Kidney (tissue), 22 donors: ENCODE results near the gene ARL14. TPM values are rescaled to one million over a fixed set of nuclear protein-coding genes. Genes with fewer than 3 reads are reported as not detected.

Source experiments
- DNase-seq, 5 donors: peaks; one replicate each; pipeline ENCODE4 v3.0.0-alpha.2; 2013 to 2020
- FAIRE-seq: peaks from 2 replicates; lab custom pipeline; 2012; peaks lifted over from hg19 to GRCh38; lab: Jason Lieb, UNC
- H3K27ac ChIP-seq, 2 donors: one replicate each; pipeline ENCODE4 v1.7.0; 2013; ENCODE audit warnings: low read depth in 2 of 2, low read length in 2 of 2, inconsistent platforms in 1 of 2
- H3K27me3 ChIP-seq: one replicate; pipeline ENCODE4 v1.7.1; 2013; ENCODE audit warnings: low read length, inconsistent platforms; ENCODE audit not compliant: control insufficient read depth, insufficient read depth
- H3K36me3 ChIP-seq, 3 donors: one replicate each; pipeline versions ENCODE4 v1.7.0 to v1.7.1; 2013; ENCODE audit warnings: low read length in 3 of 3, control low read depth in 1 of 3, inconsistent platforms in 1 of 3; ENCODE audit not compliant: insufficient read depth in 3 of 3, control insufficient read depth in 2 of 3
- H3K4me1 ChIP-seq, 3 donors: one replicate each; pipeline versions ENCODE4 v1.7.0 to v1.7.1; 2013; ENCODE audit warnings: low read length in 3 of 3, inconsistent platforms in 1 of 3, low read depth in 1 of 3; ENCODE audit not compliant: control insufficient read depth in 2 of 3, insufficient read depth in 2 of 3
- H3K4me3 ChIP-seq, 3 donors: one replicate each; pipeline versions ENCODE4 v1.7.0 to v1.8.1; 2013; ENCODE audit warnings: low read length in 3 of 3, control low read depth in 1 of 3, inconsistent platforms in 1 of 3
- H3K9ac ChIP-seq, 3 donors: one replicate each; pipeline versions ENCODE4 v1.7.0 to v1.7.1; 2013; ENCODE audit warnings: low read length in 3 of 3, control low read depth in 1 of 3, inconsistent platforms in 1 of 3
- H3K9me3 ChIP-seq, 3 donors: one replicate each; pipeline versions ENCODE4 v1.7.0 to v1.7.1; 2013; ENCODE audit warnings: low read length in 3 of 3, control low read depth in 1 of 3, inconsistent platforms in 1 of 3; ENCODE audit not compliant: control insufficient read depth in 2 of 3, insufficient read depth in 1 of 3
- CTCF ChIP-seq: IDR thresholded peaks from 3 replicates; pipeline ENCODE4 v1.5.1; 2012; ENCODE audit warnings: mild to moderate bottlenecking, moderate library complexity, borderline replicate concordance; ENCODE audit not compliant: insufficient read depth; ENCODE audit errors: extremely low read depth
- intact Hi-C: fragments of 100-400 bp; cut with DNase I; formaldehyde crosslinking; loops from one replicate; pipeline ENCODE4 v1.11.1; 2022
- long read RNA-seq, 10 donors: library from polyadenylated mRNA in 1 of 10; unstranded in 1 of 10; transcript quantifications; one replicate each; pipeline ENCODE4 v2.0.0 and lab custom pipeline, GENCODE V29; 2021 to 2026
- polyA plus RNA-seq: library from polyadenylated mRNA; stranded (reverse); fragments of 350-450 nt; fragmentation: Illumina TruSeq; extraction: RNeasy Lipid Tissue Mini Kit (QIAGEN cat#74804); gene quantifications from one replicate; pipeline ENCODE4 v1.2.3, GENCODE V29; 2014; ENCODE audit warnings: low read depth, low replicate concordance; ENCODE audit not compliant: insufficient read depth
- total RNA-seq: library from RNA; stranded (reverse); fragmentation: NEBNext Ultra II Directional; extraction: Animal tissue kit (Norgen Biotek cat#: 25700); gene quantifications from one replicate; pipeline ENCODE4 v1.2.1, GENCODE V29; 2021
- donor health status: control.
- donor health status: control.
- donor health status: control.
- donor health status: control.
- donor health status: control.
- donor health status: DM: yes; HTN: yes; CAD: no.
- donor health status: Normal renal cell carcinoma (clear cell type).

Gene ARL14
- total RNA-seq: 0.31 TPM
- not detected for polyA plus RNA-seq
- long read RNA-seq, donor 1: 0 reads
- long read RNA-seq, donor 2: 0 reads
- long read RNA-seq, donor 3: 0 reads
- long read RNA-seq, donor 4: 0 reads
- long read RNA-seq, donor 5: 0 reads
- long read RNA-seq, donor 6: 0 reads
- long read RNA-seq, donor 7: 0 reads
- long read RNA-seq, donor 8, partial matches to known transcripts: 0 of 1 reads
- long read RNA-seq, donor 8, other reads (novel, unspliced or antisense): 0 of 1 reads
- long read RNA-seq, donor 9: 0 reads
- long read RNA-seq, donor 10: 0 reads

GRCh38 chr3:160676547-160677303 lies at the start of gene ARL14:
Gene ARL14, plus strand, starts transcription at chr3:160677160. Its CDS starts 187 bp downstream, at chr3:160677347.
- Histone ChIP-seq H3K4me1 (peaks cover 0 to 5% (median 0%) of the 10 kb centered on the region in 3 donors), H3K27ac (no peak within 1 kb of the TSS), H3K36me3 (no peaks in the 10 kb centered on the region), H3K9me3 (no peaks in the 10 kb centered on the region), H3K9ac (no peak within 1 kb of the TSS), H3K4me3 (no peak within 1 kb of the TSS), H3K27me3 (no peaks in the 10 kb centered on the region)
- intact Hi-C loops: no loop called here
- DNase-seq (peak in 2 of 5 donors; percentile 32 to 42), FAIRE-seq (no peak)
- no peak for TF ChIP-seq CTCF

DNA sequence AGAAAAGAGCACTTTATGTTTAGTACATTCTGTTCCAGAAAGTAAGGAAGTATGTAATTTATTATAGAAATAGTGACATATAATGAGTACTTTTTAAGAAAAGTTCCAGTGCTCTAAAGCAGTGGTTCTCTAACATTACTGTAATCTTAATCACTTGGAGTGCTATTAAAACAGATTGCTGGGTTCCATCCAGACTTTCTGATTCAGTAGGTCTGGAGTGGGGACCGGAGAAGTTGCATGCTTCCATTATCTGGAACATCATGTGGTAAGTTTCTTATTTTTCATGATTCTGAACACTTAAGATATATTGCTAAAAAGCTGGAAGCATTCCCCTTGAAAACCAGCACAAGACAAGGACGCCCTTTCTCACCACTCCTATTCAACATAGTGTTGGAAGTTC lies 47.5 kb upstream of the ARL14 start:
- no peak for FAIRE-seq

DNA sequence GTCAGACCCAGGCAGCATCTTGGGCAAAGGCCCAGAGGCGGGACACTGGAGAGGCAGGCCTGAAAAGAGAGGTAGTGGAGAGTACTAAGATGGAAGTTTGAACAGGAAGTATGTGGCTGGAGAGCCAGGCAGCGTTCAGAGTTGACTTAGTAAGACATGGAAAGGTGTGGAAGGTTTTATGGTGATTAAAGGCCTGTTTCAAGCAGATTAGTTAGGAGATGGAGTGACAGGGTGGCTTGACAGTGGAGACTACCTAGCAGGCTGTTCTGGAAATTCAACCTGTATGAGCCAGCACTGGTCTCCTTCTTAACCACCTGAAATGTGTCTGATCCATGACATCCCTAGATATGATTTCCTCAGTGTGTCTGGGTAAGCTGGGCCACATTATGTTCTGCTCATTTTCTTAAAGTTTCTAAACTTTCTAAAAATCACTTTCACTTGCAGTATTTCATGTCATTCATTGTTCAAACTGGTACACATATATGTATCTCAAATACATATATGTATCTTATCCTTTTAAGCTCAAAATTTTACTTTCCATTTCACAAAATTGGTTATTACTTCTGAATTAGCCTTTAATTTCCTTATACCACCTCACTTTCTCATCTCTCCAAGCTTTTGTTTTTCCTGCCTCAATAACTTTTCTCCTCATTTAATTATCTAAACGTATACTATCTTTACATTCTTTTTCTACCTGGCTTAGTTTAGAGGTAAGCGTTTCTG lies 43.4 kb upstream of the ARL14 start:
- DNase-seq: no peak
- no peaks in the 10 kb centered on the region for H3K36me3 ChIP-seq
- no peak overlapping the region for H3K9ac ChIP-seq
- no peak overlapping the region for H3K27ac ChIP-seq
- H3K4me1 ChIP-seq: no peaks in the 10 kb centered on the region
- no peaks in the 10 kb centered on the region for H3K27me3 ChIP-seq
- intact Hi-C loops: no loop called here
- no peaks in the 10 kb centered on the region for H3K9me3 ChIP-seq
- FAIRE-seq: no peak
- H3K4me3 ChIP-seq: no peak overlapping the region
- TF ChIP-seq CTCF: no peak

More for the DNA sequence above, 47.5 kb upstream of the ARL14 start:
- no peaks in the 10 kb centered on the region for H3K4me1 ChIP-seq
- no peak overlapping the region for H3K9ac ChIP-seq
- H3K27ac ChIP-seq: no peak overlapping the region
- TF ChIP-seq CTCF: no peak
- no peak for DNase-seq
- no peaks in the 10 kb centered on the region for H3K9me3 ChIP-seq
- H3K36me3 ChIP-seq: no peaks in the 10 kb centered on the region
- intact Hi-C loops: no loop called here
- H3K4me3 ChIP-seq: no peak overlapping the region
- no peaks in the 10 kb centered on the region for H3K27me3 ChIP-seq
